Liver (tissue), 9 donors: ENCODE data around the gene MT3. TPM values are rescaled to one million over a fixed set of nuclear protein-coding genes. Genes with fewer than 3 reads are reported as not detected.

Experiments used
- DNase-seq: peaks from one replicate; pipeline ENCODE4 v3.0.0-alpha.2; 2017; ENCODE audit warnings: low spot score
- H3K27ac ChIP-seq, 2 donors: one replicate each; pipeline ENCODE4 v1.7.0; 2013; ENCODE audit warnings: inconsistent platforms in 2 of 2, low read length in 2 of 2, control low read depth in 1 of 2, low read depth in 1 of 2, mild to moderate bottlenecking in 1 of 2
- H3K27me3 ChIP-seq, 4 donors: one replicate each; pipeline versions ENCODE4 v1.6.1 to v1.7.0; 2013; ENCODE audit warnings: low read length in 3 of 4, inconsistent platforms in 1 of 4, mild to moderate bottlenecking in 1 of 4, moderate library complexity in 1 of 4; ENCODE audit not compliant: control insufficient read depth in 4 of 4, insufficient read depth in 4 of 4
- H3K36me3 ChIP-seq, 4 donors: one replicate each; pipeline versions ENCODE4 v1.6.1 to v1.7.0; 2013; ENCODE audit warnings: low read length in 3 of 4, mild to moderate bottlenecking in 3 of 4, low read depth in 1 of 4, moderate library complexity in 1 of 4; ENCODE audit not compliant: control insufficient read depth in 4 of 4, insufficient read depth in 3 of 4
- H3K4me1 ChIP-seq, 4 donors: one replicate each; pipeline versions ENCODE4 v1.6.1 to v1.7.0; 2013; ENCODE audit warnings: low read length in 3 of 4, mild to moderate bottlenecking in 3 of 4, moderate library complexity in 1 of 4; ENCODE audit not compliant: control insufficient read depth in 4 of 4, insufficient read depth in 4 of 4
- H3K4me3 ChIP-seq, 3 donors: one replicate each; pipeline versions ENCODE4 v1.6.1 to v1.7.0; 2013; ENCODE audit warnings: low read length in 3 of 3, control low read depth in 1 of 3, low read depth in 1 of 3, mild to moderate bottlenecking in 1 of 3
- H3K9ac ChIP-seq, 2 donors: one replicate each; pipeline ENCODE4 v1.7.0; 2013; ENCODE audit warnings: low read length in 2 of 2, mild to moderate bottlenecking in 2 of 2, moderate library complexity in 2 of 2, control low read depth in 1 of 2, low read depth in 1 of 2
- H3K9me3 ChIP-seq, 4 donors: one replicate each; pipeline versions ENCODE4 v1.6.1 to v1.7.0; 2013; ENCODE audit warnings: low read length in 3 of 4; ENCODE audit not compliant: control insufficient read depth in 4 of 4
- EGR1 ChIP-seq, 2 donors: IDR thresholded peaks; 2 replicates each; pipeline ENCODE4 v1.6.1; 2016 to 2018; ENCODE audit warnings: antibody characterized with exemption in 2 of 2, low read depth in 2 of 2
- FOXA1 ChIP-seq: IDR thresholded peaks from 2 replicates; pipeline ENCODE4 v1.6.1; 2016; ENCODE audit warnings: antibody characterized with exemption
- FOXA2 ChIP-seq: IDR thresholded peaks from 2 replicates; pipeline ENCODE4 v1.6.1; 2016; ENCODE audit warnings: antibody characterized with exemption
- GABPA ChIP-seq, 2 donors: IDR thresholded peaks in 1 of 2; conservative IDR thresholded peaks in 1 of 2; 2 replicates each; pipeline ENCODE4 v1.6.1; 2016; ENCODE audit warnings: antibody characterized with exemption in 2 of 2, mild to moderate bottlenecking in 1 of 2, moderate library complexity in 1 of 2
- HNF4A ChIP-seq, 2 donors: conservative IDR thresholded peaks; 2 replicates each; pipeline ENCODE4 v1.6.1; 2016; ENCODE audit warnings: antibody characterized with exemption in 2 of 2, mild to moderate bottlenecking in 2 of 2
- HNF4G ChIP-seq: IDR thresholded peaks from 2 replicates; pipeline ENCODE4 v1.6.1; 2016; ENCODE audit warnings: antibody characterized with exemption
- JUND ChIP-seq, 2 donors: IDR thresholded peaks; 2 replicates each; pipeline ENCODE4 v1.6.1; 2016; ENCODE audit warnings: antibody characterized with exemption in 2 of 2
- NR2F2 ChIP-seq: IDR thresholded peaks from 2 replicates; pipeline ENCODE4 v1.6.1; 2016; ENCODE audit warnings: antibody characterized with exemption
- RAD21 ChIP-seq, 2 donors: IDR thresholded peaks; 2 replicates each; pipeline ENCODE4 v1.6.1; 2016; ENCODE audit warnings: antibody characterized with exemption in 2 of 2, mild to moderate bottlenecking in 2 of 2
- RXRA ChIP-seq, 2 donors: IDR thresholded peaks; 2 replicates each; pipeline ENCODE4 v1.6.1; 2017 to 2018; ENCODE audit warnings: antibody characterized with exemption in 2 of 2, mild to moderate bottlenecking in 1 of 2
- SP1 ChIP-seq: IDR thresholded peaks from 2 replicates; pipeline ENCODE4 v1.6.1; 2018; ENCODE audit warnings: antibody characterized with exemption, mild to moderate bottlenecking
- TAF1 ChIP-seq: conservative IDR thresholded peaks from 2 replicates; pipeline ENCODE4 v1.6.1; 2016; ENCODE audit warnings: antibody characterized with exemption, mild to moderate bottlenecking
- YY1 ChIP-seq: IDR thresholded peaks from 2 replicates; pipeline ENCODE4 v1.6.1; 2016; ENCODE audit warnings: antibody characterized with exemption, mild to moderate bottlenecking
- WGBS: extraction: QIAGEN DNeasy Blood & Tissue Kit; methylation state at CpG from one replicate; pipeline ENCODE4 v1.1.7; 2013; 5-methylcytosine and 5-hydroxymethylcytosine counted together
- polyA plus RNA-seq, 2 donors: library from polyadenylated mRNA; stranded (reverse) in 1 of 2; unstranded in 1 of 2; fragments of 200-250 nt in 1 of 2; fragments of >200 nt in 1 of 2; fragmentation: Nextera tagmentation in 1 of 2; extraction: Ambion mirVana in 1 of 2; gene quantifications; one replicate each; pipeline versions ENCODE4 v1.2.1 to v1.2.3, GENCODE V29; 2013 to 2015
- total RNA-seq, 2 donors: library from RNA; depleted of rRNA; stranded (reverse); fragments of >200 nt; gene quantifications; one replicate each; pipeline ENCODE4 v1.2.3, GENCODE V29; 2014
- TF ChIP-seq, protein P1 (sequence below): fragments of 150-350 bp; IDR thresholded peaks from 2 replicates; pipeline ENCODE4 v1.5.1; 2017; ENCODE audit warnings: improper control_type of control experiment, low read depth, low read length; ENCODE audit not compliant: missing input control
- TF ChIP-seq, protein P2 (sequence below): IDR thresholded peaks from 2 replicates; pipeline ENCODE4 v1.6.1; 2016; ENCODE audit warnings: antibody characterized with exemption, mild to moderate bottlenecking
- TF ChIP-seq, protein P3 (sequence below): IDR thresholded peaks from 2 replicates; pipeline ENCODE4 v1.6.1; 2016; ENCODE audit warnings: antibody characterized with exemption
- TF ChIP-seq, protein P4 (sequence below): IDR thresholded peaks from 2 replicates; pipeline ENCODE4 v1.6.1; 2016; ENCODE audit warnings: antibody characterized with exemption
- TF ChIP-seq, protein P5 (sequence below): IDR thresholded peaks from 2 replicates; pipeline ENCODE4 v1.6.1; 2016; ENCODE audit warnings: antibody characterized with exemption
- donor health status: healthy.
- donor health status: healthy.
- donor health status: healthy.
- donor health status: healthy.
- donor health status: healthy.

Gene MT3
- total and polyA plus RNA-seq, 4 donors: not detected

DNA sequence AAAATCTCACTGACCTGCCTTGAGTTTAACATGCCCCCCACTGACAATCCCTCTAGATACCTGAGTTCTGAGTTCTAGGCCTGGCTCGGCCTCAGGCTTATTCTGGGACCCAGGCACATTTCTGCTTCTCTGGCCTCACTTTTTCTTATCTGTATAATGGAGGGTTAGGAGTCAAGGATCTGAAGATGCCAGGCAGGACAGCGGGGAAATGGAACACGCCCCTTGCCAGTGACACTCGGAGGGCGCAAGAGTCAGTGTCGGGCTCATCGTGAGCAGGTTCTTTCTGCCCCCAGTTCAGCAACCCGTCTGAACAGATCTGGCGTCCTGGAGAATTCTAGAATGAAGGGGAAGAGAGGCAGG, 567 bp upstream of the MT3 start:
- TF ChIP-seq NR2F2 (no peak), RAD21 (IDR thresholded peaks at IDR 0.05) (no peak), GABPA (IDR thresholded peaks at IDR 0.05 in 1 of 2, conservative IDR thresholded peaks at IDR 0.05 in 1 of 2) (no peak), YY1 (no peak), EGR1 (IDR thresholded peaks at IDR 0.05; ENCODE audit: low read depth in 2 of 2) (no peak), TAF1 (no peak), HNF4G (no peak), SP1 (no peak), FOXA1 (no peak), RXRA (IDR thresholded peaks at IDR 0.05) (no peak), FOXA2 (no peak), HNF4A (conservative IDR thresholded peaks at IDR 0.05) (no peak), JUND (IDR thresholded peaks at IDR 0.05) (no peak)
- TF ChIP-seq, protein P1, sequence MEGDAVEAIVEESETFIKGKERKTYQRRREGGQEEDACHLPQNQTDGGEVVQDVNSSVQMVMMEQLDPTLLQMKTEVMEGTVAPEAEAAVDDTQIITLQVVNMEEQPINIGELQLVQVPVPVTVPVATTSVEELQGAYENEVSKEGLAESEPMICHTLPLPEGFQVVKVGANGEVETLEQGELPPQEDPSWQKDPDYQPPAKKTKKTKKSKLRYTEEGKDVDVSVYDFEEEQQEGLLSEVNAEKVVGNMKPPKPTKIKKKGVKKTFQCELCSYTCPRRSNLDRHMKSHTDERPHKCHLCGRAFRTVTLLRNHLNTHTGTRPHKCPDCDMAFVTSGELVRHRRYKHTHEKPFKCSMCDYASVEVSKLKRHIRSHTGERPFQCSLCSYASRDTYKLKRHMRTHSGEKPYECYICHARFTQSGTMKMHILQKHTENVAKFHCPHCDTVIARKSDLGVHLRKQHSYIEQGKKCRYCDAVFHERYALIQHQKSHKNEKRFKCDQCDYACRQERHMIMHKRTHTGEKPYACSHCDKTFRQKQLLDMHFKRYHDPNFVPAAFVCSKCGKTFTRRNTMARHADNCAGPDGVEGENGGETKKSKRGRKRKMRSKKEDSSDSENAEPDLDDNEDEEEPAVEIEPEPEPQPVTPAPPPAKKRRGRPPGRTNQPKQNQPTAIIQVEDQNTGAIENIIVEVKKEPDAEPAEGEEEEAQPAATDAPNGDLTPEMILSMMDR: no peak
- TF ChIP-seq, protein P2, sequence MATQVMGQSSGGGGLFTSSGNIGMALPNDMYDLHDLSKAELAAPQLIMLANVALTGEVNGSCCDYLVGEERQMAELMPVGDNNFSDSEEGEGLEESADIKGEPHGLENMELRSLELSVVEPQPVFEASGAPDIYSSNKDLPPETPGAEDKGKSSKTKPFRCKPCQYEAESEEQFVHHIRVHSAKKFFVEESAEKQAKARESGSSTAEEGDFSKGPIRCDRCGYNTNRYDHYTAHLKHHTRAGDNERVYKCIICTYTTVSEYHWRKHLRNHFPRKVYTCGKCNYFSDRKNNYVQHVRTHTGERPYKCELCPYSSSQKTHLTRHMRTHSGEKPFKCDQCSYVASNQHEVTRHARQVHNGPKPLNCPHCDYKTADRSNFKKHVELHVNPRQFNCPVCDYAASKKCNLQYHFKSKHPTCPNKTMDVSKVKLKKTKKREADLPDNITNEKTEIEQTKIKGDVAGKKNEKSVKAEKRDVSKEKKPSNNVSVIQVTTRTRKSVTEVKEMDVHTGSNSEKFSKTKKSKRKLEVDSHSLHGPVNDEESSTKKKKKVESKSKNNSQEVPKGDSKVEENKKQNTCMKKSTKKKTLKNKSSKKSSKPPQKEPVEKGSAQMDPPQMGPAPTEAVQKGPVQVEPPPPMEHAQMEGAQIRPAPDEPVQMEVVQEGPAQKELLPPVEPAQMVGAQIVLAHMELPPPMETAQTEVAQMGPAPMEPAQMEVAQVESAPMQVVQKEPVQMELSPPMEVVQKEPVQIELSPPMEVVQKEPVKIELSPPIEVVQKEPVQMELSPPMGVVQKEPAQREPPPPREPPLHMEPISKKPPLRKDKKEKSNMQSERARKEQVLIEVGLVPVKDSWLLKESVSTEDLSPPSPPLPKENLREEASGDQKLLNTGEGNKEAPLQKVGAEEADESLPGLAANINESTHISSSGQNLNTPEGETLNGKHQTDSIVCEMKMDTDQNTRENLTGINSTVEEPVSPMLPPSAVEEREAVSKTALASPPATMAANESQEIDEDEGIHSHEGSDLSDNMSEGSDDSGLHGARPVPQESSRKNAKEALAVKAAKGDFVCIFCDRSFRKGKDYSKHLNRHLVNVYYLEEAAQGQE: no peak
- TF ChIP-seq, protein P3, sequence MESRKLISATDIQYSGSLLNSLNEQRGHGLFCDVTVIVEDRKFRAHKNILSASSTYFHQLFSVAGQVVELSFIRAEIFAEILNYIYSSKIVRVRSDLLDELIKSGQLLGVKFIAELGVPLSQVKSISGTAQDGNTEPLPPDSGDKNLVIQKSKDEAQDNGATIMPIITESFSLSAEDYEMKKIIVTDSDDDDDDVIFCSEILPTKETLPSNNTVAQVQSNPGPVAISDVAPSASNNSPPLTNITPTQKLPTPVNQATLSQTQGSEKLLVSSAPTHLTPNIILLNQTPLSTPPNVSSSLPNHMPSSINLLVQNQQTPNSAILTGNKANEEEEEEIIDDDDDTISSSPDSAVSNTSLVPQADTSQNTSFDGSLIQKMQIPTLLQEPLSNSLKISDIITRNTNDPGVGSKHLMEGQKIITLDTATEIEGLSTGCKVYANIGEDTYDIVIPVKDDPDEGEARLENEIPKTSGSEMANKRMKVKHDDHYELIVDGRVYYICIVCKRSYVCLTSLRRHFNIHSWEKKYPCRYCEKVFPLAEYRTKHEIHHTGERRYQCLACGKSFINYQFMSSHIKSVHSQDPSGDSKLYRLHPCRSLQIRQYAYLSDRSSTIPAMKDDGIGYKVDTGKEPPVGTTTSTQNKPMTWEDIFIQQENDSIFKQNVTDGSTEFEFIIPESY: no peak
- TF ChIP-seq, protein P4, sequence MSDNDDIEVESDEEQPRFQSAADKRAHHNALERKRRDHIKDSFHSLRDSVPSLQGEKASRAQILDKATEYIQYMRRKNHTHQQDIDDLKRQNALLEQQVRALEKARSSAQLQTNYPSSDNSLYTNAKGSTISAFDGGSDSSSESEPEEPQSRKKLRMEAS: no peak
- TF ChIP-seq, protein P5, sequence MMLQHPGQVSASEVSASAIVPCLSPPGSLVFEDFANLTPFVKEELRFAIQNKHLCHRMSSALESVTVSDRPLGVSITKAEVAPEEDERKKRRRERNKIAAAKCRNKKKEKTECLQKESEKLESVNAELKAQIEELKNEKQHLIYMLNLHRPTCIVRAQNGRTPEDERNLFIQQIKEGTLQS: no peak
- Histone ChIP-seq H3K36me3 (no peaks in the 10 kb centered on the region), H3K4me1 (peaks cover 3 to 11% (median 6%) of the 10 kb centered on the region in 4 donors), H3K4me3 (peak overlapping the region in 2 of 3 donors; percentile 25 to 53), H3K9me3 (no peaks in the 10 kb centered on the region), H3K27me3 (peaks cover 0 to 5% (median 0%) of the 10 kb centered on the region in 4 donors), H3K9ac (no peak overlapping the region), H3K27ac (no peak overlapping the region)
- DNase-seq: no peak
- WGBS: 38% methylated on average over 9 of the region's 9 CpGs
